ENCODE data around the gene LY6G6D.

Gene LY6G6D, protein sequence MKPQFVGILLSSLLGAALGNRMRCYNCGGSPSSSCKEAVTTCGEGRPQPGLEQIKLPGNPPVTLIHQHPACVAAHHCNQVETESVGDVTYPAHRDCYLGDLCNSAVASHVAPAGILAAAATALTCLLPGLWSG

DNA sequence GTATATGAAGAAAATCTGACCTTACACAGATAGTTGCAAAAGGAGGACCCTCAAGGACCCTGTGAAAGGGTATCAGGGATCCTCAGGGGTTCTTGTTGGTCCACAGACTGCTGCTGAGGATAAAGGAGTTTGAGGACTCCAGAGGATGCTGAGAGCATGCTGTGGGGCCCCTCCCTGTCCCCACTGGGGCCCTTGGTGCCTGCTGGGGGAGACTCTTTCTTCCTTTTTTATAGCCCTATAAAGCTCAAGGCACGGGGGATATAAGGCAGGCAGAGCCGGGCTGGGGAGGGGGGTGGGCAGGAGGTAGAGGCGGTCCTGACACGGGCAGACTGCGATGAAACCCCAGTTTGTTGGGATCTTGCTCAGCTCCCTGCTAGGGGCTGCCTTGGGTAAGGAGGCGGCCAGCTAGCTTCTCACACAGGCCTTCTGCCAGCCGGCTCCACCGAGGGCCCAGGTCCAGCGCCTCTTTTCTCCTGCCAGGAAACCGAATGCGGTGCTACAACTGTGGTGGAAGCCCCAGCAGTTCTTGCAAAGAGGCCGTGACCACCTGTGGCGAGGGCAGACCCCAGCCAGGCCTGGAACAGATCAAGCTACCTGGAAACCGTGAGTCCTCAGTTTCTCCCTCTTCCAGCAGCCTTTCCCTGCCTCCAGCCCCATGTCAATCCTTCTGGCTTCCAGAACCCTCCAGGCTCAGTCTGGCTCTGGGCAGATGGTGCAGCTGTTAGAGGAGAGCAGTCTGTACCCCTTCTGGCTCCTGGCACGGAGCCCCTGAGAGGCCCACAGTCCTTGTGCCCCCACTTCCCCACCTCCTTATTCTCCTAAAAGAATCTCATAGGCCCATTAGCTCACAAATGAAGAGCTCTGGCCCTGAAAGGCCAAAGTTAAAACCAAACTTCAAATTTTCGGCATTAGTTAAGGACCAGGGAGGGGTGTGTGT is at the start of gene LY6G6D:
LY6G6D (plus strand) TSS at position 327 of the 937 bp plus-strand sequence; CDS start at position 335, 8 bp downstream.
- ChIA-PET POLR2A (interaction anchor here (0.9 to 5.2 kb wide), 7 partner anchors 8 to 112 kb away, joined by 3 to 43 read pairs (median 3); partner anchors contain the start of genes ABHD16A, HSPA1B, LY6G6F and MPIG6B), CTCF (interaction anchor here (2.2 kb wide), 1 partner anchor 15 kb away, joined by 13 read pairs; the partner anchor contains the start of gene DDAH2)
- no peak for DNase-seq (ENCODE audit: extremely low spot score)
- no peak for TF ChIP-seq LEF1 (IDR thresholded peaks at IDR 0.05; ENCODE audit: borderline replicate concordance)
- TF ChIP-seq FOXK2 (IDR thresholded peaks at IDR 0.05) = no peak
- no peak for TF ChIP-seq FOXA1 (IDR thresholded peaks at IDR 0.05)
- no peak for TF ChIP-seq L3MBTL2 (conservative IDR thresholded peaks at IDR 0.05)
- TF ChIP-seq NFRKB (IDR thresholded peaks at IDR 0.05) = no peak
- TF ChIP-seq, protein P1, sequence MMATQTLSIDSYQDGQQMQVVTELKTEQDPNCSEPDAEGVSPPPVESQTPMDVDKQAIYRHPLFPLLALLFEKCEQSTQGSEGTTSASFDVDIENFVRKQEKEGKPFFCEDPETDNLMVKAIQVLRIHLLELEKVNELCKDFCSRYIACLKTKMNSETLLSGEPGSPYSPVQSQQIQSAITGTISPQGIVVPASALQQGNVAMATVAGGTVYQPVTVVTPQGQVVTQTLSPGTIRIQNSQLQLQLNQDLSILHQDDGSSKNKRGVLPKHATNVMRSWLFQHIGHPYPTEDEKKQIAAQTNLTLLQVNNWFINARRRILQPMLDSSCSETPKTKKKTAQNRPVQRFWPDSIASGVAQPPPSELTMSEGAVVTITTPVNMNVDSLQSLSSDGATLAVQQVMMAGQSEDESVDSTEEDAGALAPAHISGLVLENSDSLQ (IDR thresholded peaks at IDR 0.05) = no peak
- TF ChIP-seq SP1 (IDR thresholded peaks at IDR 0.05) = no peak
- TF ChIP-seq CTBP1 (IDR thresholded peaks at IDR 0.05; ENCODE audit: borderline replicate concordance) = no peak
- TF ChIP-seq ARNT (IDR thresholded peaks at IDR 0.05) = no peak
- TF ChIP-seq SUZ12 (IDR thresholded peaks at IDR 0.05) = no peak
- no peak for TF ChIP-seq ZNF384 (IDR thresholded peaks at IDR 0.05)
- no peak for TF ChIP-seq FOXM1 (IDR thresholded peaks at IDR 0.05; ENCODE audit: borderline replicate concordance)
- TF ChIP-seq ELF4 (IDR thresholded peaks at IDR 0.05) = no peak
- no peak for TF ChIP-seq TARDBP (IDR thresholded peaks at IDR 0.05)
- no peak for TF ChIP-seq BHLHE40 (IDR thresholded peaks at IDR 0.05; ENCODE audit: borderline replicate concordance)

DNA sequence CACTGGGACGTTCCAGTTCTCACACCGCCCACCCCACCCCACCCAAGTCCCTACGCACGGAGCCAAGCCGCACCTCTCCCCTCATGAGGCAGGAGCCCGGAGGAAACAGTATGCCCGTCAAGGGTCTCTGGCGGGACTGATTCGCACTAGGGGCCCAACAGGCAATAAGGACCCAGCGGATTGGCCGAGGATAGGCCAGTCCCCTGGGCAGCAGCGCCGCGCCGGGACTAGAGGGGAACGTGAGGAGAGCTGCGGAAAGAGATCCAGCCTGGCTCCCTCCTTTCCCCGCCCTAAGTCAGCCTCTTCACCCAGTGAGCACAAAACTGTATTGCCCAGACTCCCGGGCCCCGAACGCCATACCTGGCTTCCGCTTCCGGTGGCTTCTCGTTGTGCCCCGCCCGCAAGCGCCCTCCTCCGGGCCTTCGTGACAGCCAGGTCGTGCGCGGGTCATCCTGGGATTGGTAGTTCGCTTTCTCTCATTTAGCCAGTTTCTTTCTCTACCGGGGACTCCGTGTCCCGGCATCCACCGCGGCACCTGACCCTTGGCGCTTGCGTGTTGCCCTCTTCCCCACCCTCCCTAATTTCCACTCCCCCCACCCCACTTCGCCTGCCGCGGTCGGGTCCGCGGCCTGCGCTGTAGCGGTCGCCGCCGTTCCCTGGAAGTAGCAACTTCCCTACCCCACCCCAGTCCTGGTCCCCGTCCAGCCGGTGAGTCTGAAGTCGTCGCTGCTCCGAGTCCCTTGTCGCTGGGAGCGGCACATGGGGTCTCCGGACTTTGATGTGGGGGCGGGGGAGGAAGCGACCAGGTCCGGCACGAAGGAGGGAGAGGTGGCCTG is 49.4 kb upstream of the LY6G6D start, which contains the start of gene CSNK2B:
CSNK2B (plus strand) TSS at position 580 of the 836 bp plus-strand sequence. CDS start 752 bp downstream, outside the sequence.
- peak; percentile 98 for DNase-seq (ENCODE audit: extremely low spot score)
- POLR2A ChIA-PET = interaction anchor here (0.6 to 5.4 kb wide), 19 partner anchors 9 to 161 kb away, joined by 3 to 138 read pairs (median 4); partner anchors contain the start of genes ABHD16A, APOM, BAG6 and DDX39B
- CTCF ChIA-PET = interaction anchor here (0.9 kb wide), 1 partner anchor 70 kb away, joined by 4 read pairs; no protein-coding TSS in a partner anchor
- TF ChIP-seq CTBP1 (IDR thresholded peaks at IDR 0.05; ENCODE audit: borderline replicate concordance) (no peak), NFRKB (IDR thresholded peaks at IDR 0.05) (no peak), LEF1 (IDR thresholded peaks at IDR 0.05; ENCODE audit: borderline replicate concordance) (no peak), ARNT (IDR thresholded peaks at IDR 0.05) (0 out of 2 replicates have a peak, but pooled peaks have one; percentile 29), TARDBP (IDR thresholded peaks at IDR 0.05) (no peak), L3MBTL2 (conservative IDR thresholded peaks at IDR 0.05) (peak; percentile 62), SP1 (IDR thresholded peaks at IDR 0.05) (no peak), SUZ12 (IDR thresholded peaks at IDR 0.05) (no peak), HDGF (IDR thresholded peaks at IDR 0.05; ENCODE audit: borderline replicate concordance) (no peak), FOXM1 (IDR thresholded peaks at IDR 0.05; ENCODE audit: borderline replicate concordance) (0 out of 2 replicates have a peak, but pooled peaks have one; percentile 17), ELF4 (IDR thresholded peaks at IDR 0.05) (peak; percentile 81), ZNF384 (IDR thresholded peaks at IDR 0.05) (no peak), BHLHE40 (IDR thresholded peaks at IDR 0.05; ENCODE audit: borderline replicate concordance) (no peak), FOXA1 (IDR thresholded peaks at IDR 0.05) (no peak), FOXK2 (IDR thresholded peaks at IDR 0.05) (no peak)
- TF ChIP-seq, protein P1 (IDR thresholded peaks at IDR 0.05) = peak; percentile 70

DNA sequence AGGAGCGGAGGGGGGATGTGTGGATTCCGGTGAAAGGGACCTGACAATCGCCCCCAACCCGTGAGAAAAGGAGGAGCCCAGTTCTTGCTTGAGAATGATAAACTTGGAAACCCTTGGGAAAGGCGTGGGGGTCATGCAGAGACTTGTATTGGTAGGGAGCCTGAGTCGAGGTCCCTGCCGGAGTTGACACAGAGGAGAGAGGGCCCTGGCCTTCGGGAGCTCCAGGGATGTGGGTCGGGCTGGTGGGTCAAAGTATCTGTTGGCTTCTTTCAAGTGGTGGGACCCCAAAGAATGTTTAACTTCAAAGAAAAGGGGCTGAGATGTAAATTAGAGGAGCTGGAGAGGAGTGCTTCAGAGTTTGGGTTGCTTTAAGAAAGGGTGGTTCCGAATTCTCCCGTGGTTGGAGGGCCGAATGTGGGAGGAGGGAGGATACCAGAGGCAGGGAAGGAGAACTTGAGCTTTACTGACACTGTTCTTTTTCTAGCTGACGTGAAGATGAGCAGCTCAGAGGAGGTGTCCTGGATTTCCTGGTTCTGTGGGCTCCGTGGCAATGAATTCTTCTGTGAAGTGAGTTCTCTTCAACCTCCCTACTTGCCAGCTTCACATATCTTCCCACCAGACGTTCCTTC is 48.7 kb upstream of the LY6G6D start:
- TF ChIP-seq HDGF (IDR thresholded peaks at IDR 0.05; ENCODE audit: borderline replicate concordance) (no peak), SUZ12 (IDR thresholded peaks at IDR 0.05) (no peak), ZNF384 (IDR thresholded peaks at IDR 0.05) (no peak), ARNT (IDR thresholded peaks at IDR 0.05) (no peak), FOXA1 (IDR thresholded peaks at IDR 0.05) (no peak), NFRKB (IDR thresholded peaks at IDR 0.05) (no peak), ELF4 (IDR thresholded peaks at IDR 0.05) (no peak)
- CTCF ChIA-PET = no interaction called here
- no peak for DNase-seq (ENCODE audit: extremely low spot score)
- POLR2A ChIA-PET = interaction anchor here (0.7 to 1.4 kb wide), 6 partner anchors 11 to 181 kb away, joined by 3 to 7 read pairs (median 3); partner anchors contain the start of genes APOM, BAG6 and DDX39B

DNA sequence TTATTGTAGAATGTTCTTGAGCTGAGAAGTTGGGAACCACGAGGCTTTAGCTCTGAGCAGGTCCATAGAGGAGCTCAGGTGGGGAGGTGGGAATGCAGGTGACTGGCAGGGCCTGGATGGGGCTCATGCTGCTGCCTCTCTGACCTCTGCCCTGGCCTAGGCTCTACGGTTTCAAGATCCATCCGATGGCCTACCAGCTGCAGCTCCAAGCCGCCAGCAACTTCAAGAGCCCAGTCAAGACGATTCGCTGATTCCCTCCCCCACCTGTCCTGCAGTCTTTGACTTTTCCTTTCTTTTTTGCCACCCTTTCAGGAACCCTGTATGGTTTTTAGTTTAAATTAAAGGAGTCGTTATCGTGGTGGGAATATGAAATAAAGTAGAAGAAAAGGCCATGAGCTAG is 45.5 kb upstream of the LY6G6D start, which contains the start of gene LY6G5B:
LY6G5B (plus strand) TSS at position 301 of the 400 bp plus-strand sequence. CDS start 975 bp downstream, outside the sequence.
- CTCF ChIA-PET = no interaction called here
- POLR2A ChIA-PET = interaction anchor here (1.1 to 1.5 kb wide), 2 partner anchors 9 to 34 kb away, joined by 3 to 4 read pairs; partner anchors contain the start of gene C6orf47
- TF ChIP-seq FOXM1 (IDR thresholded peaks at IDR 0.05; ENCODE audit: borderline replicate concordance) (no peak), HDGF (IDR thresholded peaks at IDR 0.05; ENCODE audit: borderline replicate concordance) (no peak), LEF1 (IDR thresholded peaks at IDR 0.05; ENCODE audit: borderline replicate concordance) (no peak), NFRKB (IDR thresholded peaks at IDR 0.05) (no peak), L3MBTL2 (conservative IDR thresholded peaks at IDR 0.05) (no peak), ELF4 (IDR thresholded peaks at IDR 0.05) (no peak), SUZ12 (IDR thresholded peaks at IDR 0.05) (no peak), TARDBP (IDR thresholded peaks at IDR 0.05) (no peak), FOXK2 (IDR thresholded peaks at IDR 0.05) (no peak), BHLHE40 (IDR thresholded peaks at IDR 0.05; ENCODE audit: borderline replicate concordance) (no peak), FOXA1 (IDR thresholded peaks at IDR 0.05) (no peak), ARNT (IDR thresholded peaks at IDR 0.05) (no peak), CTBP1 (IDR thresholded peaks at IDR 0.05; ENCODE audit: borderline replicate concordance) (no peak), ZNF384 (IDR thresholded peaks at IDR 0.05) (no peak), SP1 (IDR thresholded peaks at IDR 0.05) (no peak)
- TF ChIP-seq, protein P1 (IDR thresholded peaks at IDR 0.05) = no peak
- no peak for DNase-seq (ENCODE audit: extremely low spot score)
